ENCODE data around the gene AJUBA.

- no peak for TF ChIP-seq CTCF (IDR thresholded peaks at IDR 0.05)
- TF ChIP-seq EP300 (IDR thresholded peaks at IDR 0.05), result no peak
These were observed 41.4 kb upstream of the AJUBA start for GRCh38 chr14:23023795-23024152.

Data from sigmoid colon (tissue), 4 donors.